Left lung (tissue), 10 donors: Measurements from ENCODE around the gene MANEA. TPM values are rescaled to one million over a fixed set of nuclear protein-coding genes. Genes with fewer than 3 reads are reported as not detected.

Experiments
- ATAC-seq: fragments of 200-7000 bp; cut with Tn5 transposase; one replicate; pipeline ENCODE4 v1.9.1; 2020; ENCODE audit warnings: moderate library complexity
- DNase-seq, 4 donors: peaks; one replicate each; pipeline ENCODE4 v3.0.0-alpha.2; 2013 to 2020
- H3K27ac ChIP-seq, 2 donors: fragments of 200-600 bp; sonication (generic) in 1 of 2; one replicate each; pipeline versions ENCODE4 v1.5.0 to v1.8.0; 2020 to 2021
- H3K27me3 ChIP-seq, 2 donors: fragments of 200-600 bp; sonication (generic) in 1 of 2; one replicate each; pipeline versions ENCODE4 v1.5.0 to v1.8.0; 2020 to 2021
- H3K36me3 ChIP-seq, 2 donors: fragments of 200-600 bp; sonication (generic) in 1 of 2; one replicate each; pipeline versions ENCODE4 v1.5.0 to v1.8.0; 2020 to 2021
- H3K4me1 ChIP-seq, 2 donors: fragments of 200-600 bp; one replicate each; pipeline ENCODE4 v1.8.0; 2021
- H3K4me3 ChIP-seq, 2 donors: fragments of 200-600 bp; sonication (generic) in 1 of 2; one replicate each; pipeline versions ENCODE4 v1.5.0 to v1.8.0; 2020 to 2021; ENCODE audit warnings: mild to moderate bottlenecking in 1 of 2
- H3K9me3 ChIP-seq, 2 donors: fragments of 200-600 bp; sonication (generic) in 1 of 2; one replicate each; pipeline versions ENCODE4 v1.5.0 to v1.8.0; 2020 to 2021
- intact Hi-C, 2 donors: fragments of 100-400 bp; cut with DNase I; formaldehyde crosslinking; loops; one replicate each; pipeline versions ENCODE4 v1.11.2 to v1.14.2; 2022
- polyA plus RNA-seq, 6 donors: library from polyadenylated mRNA; unstranded; fragments of 120-200 nt; gene quantifications; one replicate each; pipeline ENCODE4 v1.2.1, GENCODE V29; 2013; ENCODE audit not compliant: insufficient read length in 6 of 6
- total RNA-seq, 2 donors: library from RNA; stranded (reverse); fragmentation: NEBNext Ultra II Directional; extraction: Animal tissue kit (Norgen Biotek cat#: 25700); gene quantifications; one replicate each; pipeline ENCODE4 v1.2.1, GENCODE V29; 2021
- TF ChIP-seq, protein P1 (sequence below), 2 donors: fragments of 200-600 bp; sonication (generic) in 1 of 2; IDR thresholded peaks; one replicate each; pipeline versions ENCODE4 v1.5.0 to v1.8.0; 2021; ENCODE audit warnings: antibody characterized with exemption in 2 of 2
- donor health status: DM: no; HTN: yes; CAD: no.
- donor health status: DM: no; HTN: no; CAD: no.

Gene MANEA
- total and polyA plus RNA-seq, 8 donors: 12.9 to 23.3 (median 21.6) TPM

DNA sequence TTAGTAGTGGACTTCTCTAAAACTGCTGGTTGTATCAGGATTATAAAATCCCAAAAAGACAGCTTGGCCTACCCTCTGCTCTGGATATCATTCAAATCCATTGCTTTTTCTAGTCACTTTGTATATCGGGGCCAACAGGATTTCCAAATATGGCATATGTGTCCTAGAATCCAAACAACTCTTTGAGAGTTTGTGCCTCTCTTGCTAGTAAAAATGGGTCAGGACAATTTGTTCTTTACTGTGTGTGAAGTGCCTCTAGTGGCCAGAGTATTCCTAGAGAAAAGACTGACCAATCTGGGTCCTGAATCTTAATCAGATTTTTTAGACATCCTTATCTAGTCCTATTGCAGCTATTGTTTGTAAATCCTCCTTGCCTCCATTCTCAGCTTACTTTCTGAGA, 33.5 kb upstream of the MANEA start:
- H3K4me1 ChIP-seq: no peaks in the 10 kb centered on the region
- H3K9me3 ChIP-seq: no peaks in the 10 kb centered on the region
- DNase-seq: no peak
- intact Hi-C loops: no loop called here
- no peak overlapping the region for H3K27ac ChIP-seq
- no peak for ATAC-seq
- TF ChIP-seq, protein P1, sequence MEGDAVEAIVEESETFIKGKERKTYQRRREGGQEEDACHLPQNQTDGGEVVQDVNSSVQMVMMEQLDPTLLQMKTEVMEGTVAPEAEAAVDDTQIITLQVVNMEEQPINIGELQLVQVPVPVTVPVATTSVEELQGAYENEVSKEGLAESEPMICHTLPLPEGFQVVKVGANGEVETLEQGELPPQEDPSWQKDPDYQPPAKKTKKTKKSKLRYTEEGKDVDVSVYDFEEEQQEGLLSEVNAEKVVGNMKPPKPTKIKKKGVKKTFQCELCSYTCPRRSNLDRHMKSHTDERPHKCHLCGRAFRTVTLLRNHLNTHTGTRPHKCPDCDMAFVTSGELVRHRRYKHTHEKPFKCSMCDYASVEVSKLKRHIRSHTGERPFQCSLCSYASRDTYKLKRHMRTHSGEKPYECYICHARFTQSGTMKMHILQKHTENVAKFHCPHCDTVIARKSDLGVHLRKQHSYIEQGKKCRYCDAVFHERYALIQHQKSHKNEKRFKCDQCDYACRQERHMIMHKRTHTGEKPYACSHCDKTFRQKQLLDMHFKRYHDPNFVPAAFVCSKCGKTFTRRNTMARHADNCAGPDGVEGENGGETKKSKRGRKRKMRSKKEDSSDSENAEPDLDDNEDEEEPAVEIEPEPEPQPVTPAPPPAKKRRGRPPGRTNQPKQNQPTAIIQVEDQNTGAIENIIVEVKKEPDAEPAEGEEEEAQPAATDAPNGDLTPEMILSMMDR (IDR thresholded peaks at IDR 0.05): no peak
- no peaks in the 10 kb centered on the region for H3K36me3 ChIP-seq
- H3K4me3 ChIP-seq: no peak overlapping the region
- no peaks in the 10 kb centered on the region for H3K27me3 ChIP-seq

DNA sequence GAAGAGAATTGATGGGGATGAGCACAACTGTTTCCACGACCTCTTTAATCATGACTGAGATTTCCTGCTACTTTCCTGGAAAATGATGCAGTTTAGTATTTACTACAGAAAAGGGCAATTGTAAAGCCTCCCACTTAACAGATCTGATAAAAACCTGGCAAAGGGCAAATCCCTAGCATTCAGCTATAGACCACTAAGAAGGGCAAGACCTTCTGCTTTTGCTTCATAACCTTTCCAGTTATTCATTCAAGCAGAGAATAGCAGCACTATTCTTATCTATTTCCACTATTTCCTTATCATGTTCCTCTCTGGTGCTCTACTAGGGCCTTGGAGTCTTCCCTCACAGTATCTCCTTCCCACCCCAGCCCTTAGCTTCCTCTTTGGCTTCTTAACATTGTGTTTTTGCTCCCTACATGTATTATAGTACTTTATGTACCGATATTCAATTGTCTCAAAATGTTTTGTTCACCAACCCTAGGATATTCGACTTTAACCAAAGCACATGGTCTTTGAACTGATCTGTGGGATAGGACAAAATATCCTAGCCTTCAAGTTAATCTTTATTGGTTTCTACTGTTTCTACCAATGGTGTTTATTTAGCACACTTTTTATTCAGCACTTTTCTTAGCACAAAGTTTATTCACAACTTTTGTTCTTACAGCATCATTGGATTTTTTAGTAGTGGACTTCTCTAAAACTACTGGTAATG, 32.7 kb upstream of the MANEA start:
- Histone ChIP-seq H3K27me3 (no peaks in the 10 kb centered on the region), H3K4me1 (no peaks in the 10 kb centered on the region), H3K27ac (peak overlapping the region in 1 of 2 donors; percentile 13), H3K4me3 (no peak overlapping the region), H3K36me3 (no peaks in the 10 kb centered on the region), H3K9me3 (no peaks in the 10 kb centered on the region)
- intact Hi-C loops: no loop called here
- TF ChIP-seq, protein P1 (IDR thresholded peaks at IDR 0.05): no peak
- ATAC-seq (no peak), DNase-seq (no peak)

DNA sequence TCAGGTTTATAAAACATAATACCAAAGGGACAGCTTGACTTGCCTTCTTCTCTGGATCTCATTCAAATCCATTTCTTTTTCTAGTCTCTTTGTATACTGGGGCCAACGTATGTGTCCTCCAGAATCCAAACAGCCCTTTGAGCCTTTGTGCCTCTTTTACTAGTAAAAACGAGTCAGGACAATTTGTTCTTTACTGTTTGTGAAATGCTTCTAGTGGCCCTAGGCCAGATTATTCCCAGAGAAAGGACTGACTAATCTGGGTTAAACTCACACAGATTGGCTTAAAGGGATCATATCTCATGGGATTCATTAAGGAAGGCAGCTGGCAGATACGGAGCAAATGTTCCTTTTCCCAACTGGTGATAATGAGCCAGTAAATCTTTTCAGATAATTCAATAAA, 32.1 kb upstream of the MANEA start:
- H3K4me3 ChIP-seq: no peak overlapping the region
- ATAC-seq (no peak), DNase-seq (no peak)
- no peaks in the 10 kb centered on the region for H3K4me1 ChIP-seq
- H3K36me3 ChIP-seq: no peaks in the 10 kb centered on the region
- intact Hi-C loops: no loop called here
- no peaks in the 10 kb centered on the region for H3K27me3 ChIP-seq
- TF ChIP-seq, protein P1 (IDR thresholded peaks at IDR 0.05): no peak
- no peaks in the 10 kb centered on the region for H3K9me3 ChIP-seq
- peak overlapping the region in 1 of 2 donors; percentile 13 for H3K27ac ChIP-seq

DNA sequence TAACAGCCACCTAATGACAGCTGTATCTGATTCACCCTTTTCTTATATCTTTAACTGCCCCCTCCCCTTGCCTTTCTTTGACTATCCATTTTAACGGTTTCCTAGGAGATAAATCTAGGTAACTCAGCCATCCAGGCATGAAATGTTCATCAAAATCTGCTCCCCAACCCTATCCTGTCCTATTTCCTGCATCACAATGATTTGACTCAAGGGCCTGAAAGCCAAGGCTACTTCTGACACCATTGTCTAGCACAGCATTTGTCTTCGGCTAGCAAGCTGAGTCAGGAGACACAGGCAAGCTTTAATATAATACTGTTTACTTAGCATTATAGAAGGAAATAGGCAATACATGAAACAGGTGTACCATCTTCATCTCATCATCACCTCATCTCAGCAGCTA, 31.6 kb upstream of the MANEA start:
- Histone ChIP-seq H3K4me1 (no peaks in the 10 kb centered on the region), H3K27me3 (no peaks in the 10 kb centered on the region), H3K9me3 (no peaks in the 10 kb centered on the region), H3K36me3 (no peaks in the 10 kb centered on the region), H3K4me3 (no peak overlapping the region), H3K27ac (no peak overlapping the region)
- TF ChIP-seq, protein P1 (IDR thresholded peaks at IDR 0.05): no peak
- intact Hi-C loops: no loop called here
- no peak for DNase-seq
- no peak for ATAC-seq

DNA sequence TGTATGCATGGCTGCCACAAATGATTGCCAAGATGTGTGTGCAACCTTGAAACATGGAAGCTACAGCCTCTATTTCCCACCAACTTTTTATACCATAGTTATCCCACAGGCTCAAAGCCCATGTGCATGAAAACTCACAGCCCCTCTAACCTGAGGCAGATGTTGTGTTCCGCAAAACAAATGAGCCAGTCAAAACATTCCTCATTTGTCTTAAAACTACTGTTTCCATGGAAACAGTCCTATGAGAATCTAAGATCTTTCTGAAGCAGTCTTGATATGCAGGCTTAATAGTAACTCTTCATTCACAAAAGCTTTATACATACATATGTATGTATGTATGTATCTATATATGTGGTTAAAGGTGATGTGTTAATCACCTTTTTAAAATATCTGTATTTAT, 31.2 kb upstream of the MANEA start:
- Histone ChIP-seq H3K4me3 (no peak overlapping the region), H3K27ac (no peak overlapping the region), H3K27me3 (no peaks in the 10 kb centered on the region), H3K9me3 (no peaks in the 10 kb centered on the region), H3K4me1 (no peaks in the 10 kb centered on the region), H3K36me3 (no peaks in the 10 kb centered on the region)
- TF ChIP-seq, protein P1 (IDR thresholded peaks at IDR 0.05): no peak
- intact Hi-C loops: no loop called here
- DNase-seq (no peak), ATAC-seq (no peak)
